GM12878 (cell line): Measurements from ENCODE around the gene LAMC3. TPM values are rescaled to one million over a fixed set of nuclear protein-coding genes. Genes with fewer than 3 reads are reported as not detected.

Experiments
- ATAC-seq: fragments of 200-7000 bp; cut with Tn5 transposase; 3 replicates; pipeline ENCODE4 v1.9.1; 2020; ENCODE audit warnings: mild to moderate bottlenecking, moderate library complexity
- BruUV-seq: library from RNA; stranded (reverse); fragments of 400-500 nt; replicated peaks from 2 replicates; lab custom pipeline; 2021; lab: Mats Ljungman, UMichigan
- CTCF ChIA-PET: fragments of 300-600 bp; sonication (Branson Sonifier 250); formaldehyde crosslinking; extraction: SDS; loops from one replicate; lab custom pipeline; 2021; ENCODE audit warnings: inconsistent platforms; lab: Yijun Ruan, JAX
- POLR2A ChIA-PET: fragments of 350-600 bp; formaldehyde crosslinking; extraction: SDS; loops from one replicate; lab custom pipeline; 2021; ENCODE audit warnings: inconsistent platforms; lab: Charles Lee
- RAD21 ChIA-PET: fragments of 300-600 bp; sonication (Branson Sonifier 250); formaldehyde crosslinking; loops from one replicate; lab custom pipeline; 2023; ENCODE audit warnings: antibody characterized with exemption; ENCODE audit not compliant: unreplicated experiment; lab: Charles Lee
- SMC1A ChIA-PET: fragments of 300-600 bp; sonication (Branson Sonifier 250); formaldehyde crosslinking; loops from one replicate; lab custom pipeline; 2023; ENCODE audit not compliant: unreplicated experiment, uncharacterized antibody; lab: Charles Lee
- DNase-seq: peaks from one replicate; pipeline ENCODE4 v3.0.0-alpha.2; 2011; ENCODE audit warnings: low read depth, low spot score
- FAIRE-seq: peaks from 3 replicates; lab custom pipeline; 2011; peaks lifted over from hg19 to GRCh38; lab: Jason Lieb, UNC
- H2AFZ ChIP-seq: 2 replicates; pipeline ENCODE4 v1.6.0; 2011; ENCODE audit warnings: low read depth, low read length, control low read depth; ENCODE audit not compliant: control insufficient read depth
- H3K27ac ChIP-seq: 2 replicates; pipeline ENCODE4 v1.5.1; 2011; ENCODE audit warnings: control low read depth; ENCODE audit not compliant: control insufficient read depth, insufficient read depth
- H3K27me3 ChIP-seq, 2 experiments: replicated peaks in 1 of 2; 2 replicates each; pipeline versions ENCODE4 v1.6.0 to v1.6.1; 2011; ENCODE audit warnings: low read length in 1 of 2; ENCODE audit not compliant: control insufficient read depth in 2 of 2, insufficient read depth in 2 of 2
- H3K36me3 ChIP-seq, 2 experiments: 2 replicates each; pipeline ENCODE4 v1.5.1; 2011; ENCODE audit warnings: low read length in 1 of 2; ENCODE audit not compliant: control insufficient read depth in 2 of 2, insufficient read depth in 2 of 2
- H3K4me1 ChIP-seq: 2 replicates; pipeline ENCODE4 v1.6.1; 2011; ENCODE audit warnings: mild to moderate bottlenecking, low read length, moderate library complexity, mixed read lengths; ENCODE audit not compliant: control insufficient read depth, insufficient read depth
- H3K4me2 ChIP-seq: 2 replicates; pipeline ENCODE4 v1.6.0; 2011; ENCODE audit warnings: control low read depth; ENCODE audit not compliant: control insufficient read depth, insufficient read depth
- H3K4me3 ChIP-seq: fragments of 200-600 bp; sonication (generic); 2 replicates; pipeline ENCODE4 v1.5.1; 2016
- H3K79me2 ChIP-seq: 2 replicates; pipeline ENCODE4 v1.6.0; 2011; ENCODE audit warnings: low read length; ENCODE audit not compliant: control insufficient read depth, insufficient read depth
- H3K9ac ChIP-seq: 2 replicates; pipeline ENCODE4 v1.8.0; 2011; ENCODE audit warnings: low read length, control low read depth, mixed read lengths; ENCODE audit not compliant: control insufficient read depth, insufficient read depth
- H3K9me3 ChIP-seq: replicated peaks from 3 replicates; pipeline ENCODE4 v1.5.1; 2011; ENCODE audit warnings: mild to moderate bottlenecking, low read length; ENCODE audit not compliant: control insufficient read depth, insufficient read depth
- H4K20me1 ChIP-seq: 2 replicates; pipeline ENCODE4 v1.6.0; 2011; ENCODE audit not compliant: control insufficient read depth, insufficient read depth
- CEBPZ ChIP-seq: fragments of 150-350 bp; IDR thresholded peaks from 2 replicates; pipeline ENCODE4 v1.6.1; 2016; ENCODE audit warnings: low read depth, low read length
- FOS ChIP-seq: IDR thresholded peaks from 3 replicates; pipeline ENCODE4 v1.6.1; 2011; ENCODE audit warnings: borderline replicate concordance; ENCODE audit not compliant: insufficient read length; ENCODE audit errors: extremely low read depth
- GABPA ChIP-seq: IDR thresholded peaks from 2 replicates; pipeline ENCODE4 v1.6.1; 2014; ENCODE audit warnings: antibody characterized with exemption, low read depth, mild to moderate bottlenecking, inconsistent platforms
- PRDM15 ChIP-seq: fragments of 450-650 bp; formaldehyde crosslinking; IDR thresholded peaks from 2 replicates; pipeline ENCODE4 v1.4.0; 2020; ENCODE audit warnings: mild to moderate bottlenecking, moderate library complexity
- WGBS: methylation state at CpG from one replicate; pipeline ENCODE4 v1.1.6; 2016; ENCODE audit warnings: low lambda C conversion rate; ENCODE audit not compliant: insufficient replicate concordance, insufficient coverage; ENCODE audit errors: missing lambda C conversion rate; 5-methylcytosine and 5-hydroxymethylcytosine counted together
- in situ Hi-C: fragments of 300-500 bp; cut with MboI; formaldehyde crosslinking; loops from 9 replicates; pipeline ENCODE4 v1.14.3; 2018; ENCODE audit warnings: mixed read lengths
- intact Hi-C: fragments of 100-400 bp; cut with micrococcal nuclease; formaldehyde crosslinking; loops from one replicate; pipeline ENCODE4 v1.14.2; 2022; ENCODE audit not compliant: unreplicated experiment
- polyA plus RNA-seq, 11 experiments: library from polyadenylated mRNA; depleted of rRNA in 4 of 11; unstranded in 6 of 11; stranded (reverse) in 5 of 11; fragments of >200 nt; fragmentation: Nextera tagmentation in 4 of 11; fragmentation: Illumina TruSeq in 1 of 11; extraction: Ambion mirVana in 4 of 11; extraction: Trizol in 1 of 11; gene quantifications; 1 replicate in 1 of 11; 2 replicates in 10 of 11; pipeline versions ENCODE4 v1.2.1 to v1.2.3, GENCODE V29; 2011 to 2016; ENCODE audit warnings: inconsistent platforms in 2 of 11, missing spikeins in 2 of 11, low read depth in 1 of 11
- total RNA-seq, 4 experiments: library from RNA; depleted of rRNA in 3 of 4; stranded (reverse); fragments of >200 nt in 3 of 4; fragmentation: Illumina TruSeq in 1 of 4; extraction: Trizol in 1 of 4; gene quantifications; 2 replicates each; pipeline versions ENCODE4 v1.2.1 to v1.2.3, GENCODE V29; 2013 to 2021

The LAMC3 gene
- total and polyA plus RNA-seq, 10 of the 15 experiments (the other 5 are each of a cell fraction or from before 2014, with no cell fraction given), result under 0.01 to 0.08 TPM; not detected in 8

GRCh38 chr9:131100445-131100844 is 91.5 kb downstream of the LAMC3 start:
- no peak overlapping the region for H3K4me3 ChIP-seq
- no TSS peak for BruUV-seq
- ATAC-seq (no peak), FAIRE-seq (no peak), DNase-seq (no peak)
- H3K36me3 ChIP-seq, result no peaks in the 10 kb centered on the region
- RAD21 ChIA-PET, result no interaction called here
- H3K4me1 ChIP-seq, result no peaks in the 10 kb centered on the region; the same call in 1 of the 2 replicates
- no peak overlapping the region for H3K4me2 ChIP-seq
- TF ChIP-seq GABPA (no peak), CEBPZ (no peak), FOS (no peak), PRDM15 (CRISPR knock-in tag) (no peak)
- SMC1A ChIA-PET, result no interaction called here
- CTCF ChIA-PET, result interaction anchor here (0.6 kb wide), 1 partner anchor 41 kb away, joined by 3 read pairs; no protein-coding TSS in a partner anchor
- in situ Hi-C loops, result no loop called here
- intact Hi-C loops, result no loop called here
- no peaks in the 10 kb centered on the region for H3K79me2 ChIP-seq
- H3K27ac ChIP-seq, result no peak overlapping the region
- H3K27me3 ChIP-seq, result peaks cover 8% of the 10 kb centered on the region in 2 experiments; a peak in 3 of 4 replicates
- POLR2A ChIA-PET, result no interaction called here
- 33% methylated on average over 9 of the region's 9 CpGs for WGBS
- no peak overlapping the region for H3K9ac ChIP-seq
- H4K20me1 ChIP-seq, result no peaks in the 10 kb centered on the region
- H3K9me3 ChIP-seq, result no peaks in the 10 kb centered on the region
- H2AFZ ChIP-seq, result no peak overlapping the region; the same call in 1 of the 2 replicates
